Brain pericyte (primary cell): ENCODE results near the gene FGD3.
A peak's percentile ranks its signal among the peaks of the same experiment; 100 is the strongest.
"Not testable (repeated sequence)": the region's sequence is repeated elsewhere in the genome, so short reads cannot be mapped to it uniquely, and the experiment has no call there.

Experiments used
- DNase-seq: peaks from one replicate; pipeline ENCODE4 v3.0.0-alpha.2; 2012; ENCODE audit warnings: low read depth, low spot score

Gene FGD3

GRCh38 chr9:93009337-93010015 lies 62.2 kb downstream of the FGD3 start:
- no peak for DNase-seq

- DNase-seq: no peak
Observed at GRCh38 chr9:93010056-93010455, 62.7 kb downstream of the FGD3 start.

GRCh38 chr9:93010704-93011103 lies 63.4 kb downstream of the FGD3 start:
- DNase-seq: no peak

GRCh38 chr9:93011114-93011513 lies 63.8 kb downstream of the FGD3 start:
- no peak for DNase-seq

GRCh38 chr9:93012963-93013855 lies 65.9 kb downstream of the FGD3 start:
- no peak for DNase-seq

GRCh38 chr9:93013856-93014582 lies 66.7 kb downstream of the FGD3 start:
- no peak for DNase-seq

GRCh38 chr9:93015190-93015589 lies 67.9 kb downstream of the FGD3 start:
- DNase-seq: not testable (repeated sequence)

- no peak for DNase-seq
Observed at GRCh38 chr9:93017621-93018020, 70.3 kb downstream of the FGD3 start.

- DNase-seq: no peak
Observed at GRCh38 chr9:93020151-93020550, 72.8 kb downstream of the FGD3 start.

GRCh38 chr9:93020771-93021670 lies 73.7 kb downstream of the FGD3 start:
- peak; percentile 13 for DNase-seq

GRCh38 chr9:93022066-93022465 lies 74.7 kb downstream of the FGD3 start:
- no peak for DNase-seq

GRCh38 chr9:93022721-93023520 lies 75.6 kb downstream of the FGD3 start:
- no peak for DNase-seq

GRCh38 chr9:93023521-93023815 lies 76.1 kb downstream of the FGD3 start:
- DNase-seq: no peak

GRCh38 chr9:93024646-93024910 lies 77.3 kb downstream of the FGD3 start:
- no peak for DNase-seq

- no peak for DNase-seq
Observed at GRCh38 chr9:93024986-93025630, 77.8 kb downstream of the FGD3 start.

GRCh38 chr9:93025736-93026135 lies 78.4 kb downstream of the FGD3 start:
- DNase-seq: no peak

- no peak for DNase-seq
Observed at GRCh38 chr9:93026640-93027039, 79.3 kb downstream of the FGD3 start.

- no peak for DNase-seq
Observed at GRCh38 chr9:93027750-93028149, 80.4 kb downstream of the FGD3 start.

GRCh38 chr9:93028448-93029006 lies 81.2 kb downstream of the FGD3 start:
- DNase-seq: no peak
